Measurements from ENCODE around the gene TMEM223.
"Not testable (repeated sequence)": the region's sequence is repeated elsewhere in the genome, so short reads cannot be mapped to it uniquely, and the experiment has no call there.

TMEM223 gene, protein sequence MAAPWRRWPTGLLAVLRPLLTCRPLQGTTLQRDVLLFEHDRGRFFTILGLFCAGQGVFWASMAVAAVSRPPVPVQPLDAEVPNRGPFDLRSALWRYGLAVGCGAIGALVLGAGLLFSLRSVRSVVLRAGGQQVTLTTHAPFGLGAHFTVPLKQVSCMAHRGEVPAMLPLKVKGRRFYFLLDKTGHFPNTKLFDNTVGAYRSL

GRCh38 chr11:62791501-62792201 is at the start of gene TMEM223:
TMEM223 (minus strand) TSS chr11:62792006; CDS start chr11:62791994, 12 bp downstream.
- peak within 1 kb of the TSS; percentile 97 for H3K4me3 ChIP-seq (ENCODE audit: low read depth, low read length)

GRCh38 chr11:62840721-62841360 is 49.0 kb upstream of the TMEM223 start:
- H3K4me3 ChIP-seq (ENCODE audit: low read depth, low read length): peak overlapping the region; percentile 9

DNA sequence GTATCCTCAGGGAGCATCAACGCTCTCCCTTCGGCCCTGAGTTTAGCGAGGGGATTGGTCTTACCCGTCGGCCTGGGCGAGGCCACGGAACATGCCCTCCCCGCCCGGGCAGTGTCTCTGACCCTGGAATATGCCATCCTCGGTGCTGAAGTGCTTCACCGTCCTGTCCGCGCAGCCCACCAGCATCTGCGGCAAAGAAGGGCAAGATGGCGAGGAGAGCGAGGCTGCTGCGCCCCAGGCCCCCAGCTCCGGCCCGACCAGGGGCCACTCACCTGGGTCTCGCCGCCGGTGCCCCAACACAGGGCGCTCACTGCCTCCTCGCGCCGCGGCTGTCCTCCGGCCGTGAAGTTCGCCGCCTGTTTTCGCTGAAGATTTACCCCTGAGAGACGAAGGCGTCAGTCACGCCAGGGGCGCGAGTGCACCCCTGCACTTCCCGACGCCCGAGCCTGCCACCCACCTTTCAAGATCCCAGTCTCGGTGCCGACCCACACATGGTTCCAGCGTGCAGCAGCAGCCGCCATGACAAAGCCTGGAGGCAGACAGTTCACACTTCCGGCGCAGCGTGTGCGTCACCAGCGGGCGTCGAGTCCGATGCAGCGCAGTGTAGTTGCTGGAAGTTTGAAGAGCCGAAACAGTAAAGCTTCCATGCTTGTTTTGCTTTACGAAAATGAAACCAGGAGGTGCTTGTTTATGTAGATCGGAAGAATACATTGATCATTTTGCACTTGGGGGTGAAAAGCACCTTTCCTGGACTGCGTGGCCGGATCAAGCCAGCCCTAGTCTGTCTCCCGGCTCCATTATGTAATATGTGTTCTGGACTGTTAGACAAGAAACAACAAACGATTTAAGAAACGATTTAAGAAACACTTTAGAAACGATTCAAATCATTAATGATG is 47.5 kb upstream of the TMEM223 start, which contains the start of gene WDR74:
WDR74 (minus strand) TSS at position 541 of the 896 bp plus-strand sequence; CDS start at position 521, 20 bp downstream.
- H3K4me3 ChIP-seq (ENCODE audit: low read depth, low read length): peak within 1 kb of the TSS; percentile 97

- no peak overlapping the region for H3K4me3 ChIP-seq (ENCODE audit: low read depth, low read length)
Observed at GRCh38 chr11:62835336-62835735, 43.5 kb upstream of the TMEM223 start.

GRCh38 chr11:62832336-62833234 is 40.8 kb upstream of the TMEM223 start, which contains the start of gene TEX54:
TEX54 (minus strand) TSS chr11:62832841.
- H3K4me3 ChIP-seq (ENCODE audit: low read depth, low read length): peak within 1 kb of the TSS; percentile 77

DNA sequence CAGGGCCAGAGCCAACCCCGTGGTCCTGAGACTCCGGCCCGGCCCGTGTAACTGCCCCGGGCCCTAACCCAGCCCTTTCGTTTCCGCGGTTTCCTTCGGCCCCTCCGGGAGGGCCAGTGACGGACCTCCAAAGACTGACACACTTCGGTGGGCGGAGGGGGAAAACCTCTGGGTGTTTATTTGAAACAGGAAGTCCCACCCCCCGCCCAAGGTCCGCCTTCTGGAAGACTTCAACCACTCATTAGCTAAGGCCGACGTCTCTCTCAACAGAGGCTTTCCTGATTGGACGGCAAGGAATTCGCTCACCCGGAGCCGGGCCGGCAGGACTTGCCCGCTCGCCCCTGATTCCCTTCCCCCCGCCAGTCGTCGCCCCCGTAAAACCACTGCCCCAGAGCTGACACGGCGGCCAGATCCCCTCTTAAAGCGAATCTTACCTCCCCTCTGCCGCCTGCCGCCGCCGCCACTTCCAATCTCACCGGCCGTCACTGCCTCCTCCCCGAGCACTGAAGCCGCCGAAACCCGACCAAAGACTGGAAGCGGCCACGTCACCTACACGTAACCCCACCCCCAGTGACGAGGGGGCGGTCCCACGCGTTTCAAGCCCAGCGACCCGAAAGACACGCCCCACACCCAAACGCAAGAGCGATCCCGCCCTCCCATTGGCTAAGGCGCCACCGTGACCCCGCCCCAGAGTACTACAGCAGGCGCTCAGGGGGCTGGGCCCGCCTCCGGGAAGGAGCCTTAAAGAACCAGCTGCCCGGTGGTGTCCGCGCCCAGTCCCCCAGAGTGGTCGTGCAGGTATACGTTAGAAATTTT is 39.9 kb upstream of the TMEM223 start, which contains the start of gene STX5:
STX5 (minus strand) TSS at position 532 of the 816 bp plus-strand sequence. CDS start 808 bp downstream, outside the sequence.
- peak within 1 kb of the TSS; percentile 77 for H3K4me3 ChIP-seq (ENCODE audit: low read depth, low read length)

DNA sequence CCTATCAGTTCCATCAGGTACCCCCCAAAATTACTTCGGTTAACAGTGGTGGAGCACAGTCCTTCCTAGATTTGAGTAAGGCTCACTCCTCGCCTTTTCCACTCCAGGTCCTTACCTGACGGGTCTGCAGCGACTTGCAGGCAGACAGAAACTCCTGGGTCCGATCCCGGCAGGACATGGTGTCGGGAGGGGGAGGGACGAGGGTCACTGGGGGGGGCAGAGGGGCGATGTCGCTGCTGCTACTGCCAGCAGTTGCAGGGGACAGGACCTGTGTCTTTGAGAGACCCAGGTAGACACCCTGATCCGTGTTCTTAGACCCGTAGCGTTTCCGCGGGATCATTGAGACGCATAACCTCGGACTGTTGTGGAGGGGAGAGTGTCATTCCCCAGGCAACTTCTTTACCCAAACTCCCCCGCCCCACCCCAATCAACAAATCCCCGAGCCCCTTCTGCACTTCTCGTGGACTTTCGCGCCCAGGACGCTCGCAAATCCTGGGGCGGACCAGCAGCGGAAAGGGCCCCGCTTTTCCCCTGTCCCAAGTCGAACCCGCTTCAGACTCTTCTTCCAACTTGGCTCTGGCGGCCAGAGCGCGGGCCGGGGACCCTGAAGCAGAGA is 39.2 kb upstream of the TMEM223 start:
- peak overlapping the region; percentile 77 for H3K4me3 ChIP-seq (ENCODE audit: low read depth, low read length)

DNA sequence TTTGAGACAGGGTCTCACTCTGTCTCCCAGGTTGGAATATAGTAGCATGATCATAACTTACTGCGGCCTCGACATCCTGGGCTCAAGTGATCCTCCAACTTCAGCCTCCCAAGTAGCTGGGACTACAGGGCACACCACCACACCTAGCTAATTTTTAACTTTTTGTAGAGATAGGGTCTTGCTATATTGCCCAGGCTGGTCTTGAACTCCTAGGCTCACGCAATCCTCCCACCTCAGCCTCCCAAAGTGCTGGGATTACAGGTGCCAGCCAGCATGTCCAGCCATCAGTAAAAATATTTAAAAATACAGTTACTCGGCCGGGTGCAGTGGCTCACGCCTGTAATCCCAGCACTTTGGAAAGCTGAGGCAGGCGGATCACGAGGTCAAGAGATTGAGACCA is 36.3 kb upstream of the TMEM223 start:
- H3K4me3 ChIP-seq (ENCODE audit: low read depth, low read length): not testable (repeated sequence)

DNA sequence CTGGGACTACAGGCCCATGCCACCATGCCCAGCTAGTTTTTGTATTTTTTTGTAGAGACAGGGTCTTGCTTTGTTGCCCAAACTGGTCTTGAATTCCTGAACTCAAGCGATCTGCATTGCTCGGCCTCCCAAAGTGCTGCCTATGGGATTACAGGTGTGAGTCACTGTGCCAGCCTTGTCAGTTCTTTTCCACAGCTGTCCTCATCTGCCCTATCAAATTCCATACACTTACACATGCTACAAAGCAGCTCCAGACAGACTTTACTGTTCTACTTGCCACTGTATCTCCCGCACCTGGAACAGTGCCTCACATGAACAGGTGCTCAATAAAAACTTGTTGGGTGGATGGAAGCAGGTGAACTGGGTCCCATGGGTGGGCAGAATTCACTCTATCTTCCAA is 31.9 kb upstream of the TMEM223 start:
- no peak overlapping the region for H3K4me3 ChIP-seq (ENCODE audit: low read depth, low read length)

DNA sequence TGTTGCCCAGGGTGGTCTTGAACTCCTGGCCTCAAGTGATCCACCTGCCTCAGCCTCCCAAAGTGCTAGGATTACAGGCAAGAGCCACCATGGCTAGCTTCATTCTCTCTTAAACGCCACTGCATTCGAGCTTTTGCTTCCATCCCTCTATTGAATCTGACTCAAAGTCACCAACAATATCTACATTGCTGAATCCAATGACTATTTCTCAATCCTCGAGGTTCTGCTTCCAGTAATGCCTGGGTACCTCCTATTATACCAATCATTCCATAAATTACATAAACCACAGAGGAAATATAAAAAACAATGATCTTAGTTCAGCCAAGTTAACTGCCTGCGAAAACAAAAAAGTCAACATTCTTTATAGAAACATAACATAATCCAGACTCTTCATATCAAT is 25.3 kb upstream of the TMEM223 start:
- no peak overlapping the region for H3K4me3 ChIP-seq (ENCODE audit: low read depth, low read length)

- no peak overlapping the region for H3K4me3 ChIP-seq (ENCODE audit: low read depth, low read length)
Observed at GRCh38 chr11:62816557-62816956, 24.8 kb upstream of the TMEM223 start.

DNA sequence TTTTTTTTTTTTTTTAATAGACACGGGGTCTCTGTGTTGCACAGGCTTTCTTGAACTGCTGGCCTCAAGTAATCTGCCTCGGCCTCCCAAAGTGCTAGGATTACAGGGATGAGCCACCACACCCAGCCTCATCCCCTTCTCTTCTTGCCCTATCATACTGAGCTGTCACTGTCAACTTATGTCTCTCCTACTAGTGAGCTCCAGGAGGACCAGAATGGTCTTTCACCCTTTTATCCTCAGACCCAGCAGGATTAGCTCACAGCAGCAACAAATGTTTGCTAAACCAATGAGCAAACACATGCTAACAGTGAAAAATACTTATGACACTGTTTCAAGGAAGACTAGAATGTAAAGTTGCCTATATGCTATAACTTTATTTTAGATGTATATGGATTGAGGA is 19.9 kb upstream of the TMEM223 start:
- H3K4me3 ChIP-seq (ENCODE audit: low read depth, low read length): no peak overlapping the region

DNA sequence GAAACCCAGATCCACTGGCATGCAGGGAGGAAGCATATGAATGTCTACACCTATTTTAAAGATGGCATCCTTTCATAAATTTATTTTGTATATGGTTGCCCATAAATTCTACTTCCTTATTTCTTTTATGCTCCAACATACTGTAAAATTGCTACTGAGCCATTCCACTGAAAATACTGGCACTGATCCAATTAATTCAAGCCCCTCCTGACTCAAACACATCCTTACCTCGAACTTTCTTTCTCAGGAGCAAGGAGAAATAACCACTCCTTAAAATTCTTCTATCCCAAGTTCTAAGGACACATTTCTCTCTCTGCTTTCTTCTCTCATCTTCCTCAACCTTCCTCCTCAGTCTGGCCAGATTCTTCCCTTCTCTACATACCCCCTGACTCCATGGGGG is 18.9 kb upstream of the TMEM223 start:
- no peak overlapping the region for H3K4me3 ChIP-seq (ENCODE audit: low read depth, low read length)

DNA sequence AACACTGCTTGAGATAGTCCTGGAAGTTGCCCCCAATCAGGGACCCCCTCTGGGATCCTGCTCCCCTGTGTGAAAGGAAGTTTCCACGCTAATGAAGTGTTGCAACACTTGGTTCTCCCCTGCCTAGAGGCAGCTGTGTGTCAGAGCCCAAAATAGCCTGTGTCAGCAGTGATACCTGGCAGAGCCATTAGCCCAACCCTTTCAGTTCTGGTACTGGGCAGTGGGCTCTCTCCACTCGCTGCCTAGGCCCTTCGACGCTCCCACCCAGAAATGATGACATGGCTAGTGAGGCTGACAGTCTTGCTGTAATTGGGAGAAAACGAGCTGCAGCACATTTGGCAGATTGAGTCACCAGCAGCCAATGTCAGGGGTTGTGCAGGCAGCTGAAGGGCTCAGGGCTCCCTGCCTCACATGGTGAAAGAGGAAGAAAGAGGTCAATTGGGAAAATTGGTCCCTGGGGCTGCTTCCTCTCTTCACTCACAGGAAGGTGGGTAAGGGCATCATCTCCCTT is 14.9 kb upstream of the TMEM223 start:
- H3K4me3 ChIP-seq (ENCODE audit: low read depth, low read length): no peak overlapping the region

GRCh38 chr11:62805961-62806441 is 14.2 kb upstream of the TMEM223 start:
- peak overlapping the region; percentile 69 for H3K4me3 ChIP-seq (ENCODE audit: low read depth, low read length)

GRCh38 chr11:62805076-62805892 is 13.5 kb upstream of the TMEM223 start, which contains the start of gene NXF1:
NXF1 (minus strand) TSS chr11:62805440; CDS start chr11:62805356, 84 bp downstream.
- peak within 1 kb of the TSS; percentile 69 for H3K4me3 ChIP-seq (ENCODE audit: low read depth, low read length)
